ENCODE data around the gene TARDBP.

DNA sequence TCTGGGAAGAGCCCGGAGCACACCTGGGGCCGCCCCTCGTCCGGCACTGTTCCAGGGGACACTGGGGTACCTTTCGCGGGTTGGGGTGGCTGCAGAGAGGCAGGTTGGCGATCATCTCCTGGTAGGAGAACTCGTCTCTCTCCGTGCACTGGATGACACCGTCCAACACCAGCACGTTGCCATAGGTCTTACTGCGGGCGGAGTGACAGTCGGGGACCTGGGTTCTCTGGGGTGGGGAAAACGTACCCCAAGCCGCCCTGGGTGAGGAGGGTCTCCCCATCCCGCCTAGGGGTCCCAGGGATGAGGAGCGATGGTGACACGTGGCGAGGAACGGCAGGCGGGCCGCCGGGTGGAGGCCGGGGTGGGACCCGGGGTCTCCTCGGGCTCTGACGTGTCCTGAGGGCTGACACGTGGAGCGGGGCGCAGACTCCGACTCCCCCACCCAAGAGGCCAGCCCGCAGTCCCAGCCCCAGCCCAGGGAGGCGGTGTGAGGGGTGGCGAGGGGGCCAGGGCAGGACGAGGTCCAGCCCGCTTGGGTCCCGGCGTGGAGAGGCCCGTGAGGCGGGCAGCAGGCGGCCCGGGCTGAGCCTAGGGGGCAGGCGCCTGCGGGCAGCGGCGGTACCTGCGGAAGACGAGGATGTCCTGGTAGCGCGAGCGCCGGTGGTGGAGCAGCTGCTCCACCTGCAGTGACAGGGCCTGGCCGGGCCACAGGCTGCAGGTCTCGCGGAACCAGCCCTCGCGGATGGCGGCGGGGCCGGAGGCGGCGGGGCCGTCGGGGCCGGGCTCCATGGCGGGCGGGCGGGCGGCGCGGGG is 46.9 kb downstream of the TARDBP start:
- TF ChIP-seq ZNF274 (IDR thresholded peaks at IDR 0.05; ENCODE audit: low read depth, low read length) (no peak), YY1 (IDR thresholded peaks at IDR 0.05; ENCODE audit: insufficient read depth, insufficient read length) (no peak)

All from NT2/D1 (cell line).